Stimulated activated CD8-positive, alpha-beta memory T cell treated with anti-CD3 and anti-CD28 coated beads, Interleukin-7, amount 100 ng/mL, for 48 hours (primary cell): Measurements from ENCODE around the gene S100A12.

Experiments
- DNase-seq, 2 donors: peaks; one replicate each; pipeline ENCODE4 v3.0.0-alpha.2; 2020; ENCODE audit warnings: low read depth in 1 of 2; ENCODE audit errors: extremely low read depth in 1 of 2

S100A12 gene

DNA sequence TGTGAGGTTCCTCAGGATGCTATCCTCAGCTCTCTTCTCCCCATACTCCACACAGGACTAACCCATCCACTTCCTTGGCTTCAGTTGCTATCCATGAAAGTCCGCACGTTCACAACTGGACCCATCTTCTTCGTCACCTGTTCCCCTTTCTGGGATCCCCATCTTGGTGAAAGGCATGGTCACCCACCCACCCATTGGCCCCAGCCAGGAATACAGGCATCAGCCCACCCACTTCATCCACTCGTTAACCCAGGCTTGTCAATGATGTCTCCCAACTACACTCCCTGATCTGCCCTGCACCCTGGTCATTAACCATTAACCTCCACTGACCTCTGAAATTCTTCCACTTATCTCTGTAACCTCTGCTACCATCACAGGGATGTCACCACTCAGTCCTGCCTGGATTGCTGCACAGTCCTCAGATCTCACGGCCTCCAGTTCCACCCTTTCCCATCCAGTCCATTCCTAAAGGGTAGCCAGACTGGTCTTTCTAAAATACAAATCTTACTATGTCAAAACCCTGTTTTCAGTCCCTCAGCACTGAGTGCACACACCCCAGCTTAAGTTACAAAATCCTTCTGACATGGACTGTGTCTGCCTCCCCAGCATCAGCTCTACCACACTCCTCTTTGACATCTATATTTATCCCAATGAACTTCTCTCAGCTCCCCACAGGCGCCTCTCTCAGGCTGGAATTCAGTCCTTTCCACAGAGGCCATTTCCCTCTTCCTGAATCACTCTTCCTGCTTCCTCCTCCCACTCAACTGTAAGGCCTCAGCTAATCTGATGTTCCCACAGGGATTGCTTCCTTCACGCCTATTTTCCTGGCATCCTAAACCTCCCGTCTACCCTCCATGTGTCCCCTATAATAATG, 37.2 kb downstream of the S100A12 start:
- no peak for DNase-seq

DNA sequence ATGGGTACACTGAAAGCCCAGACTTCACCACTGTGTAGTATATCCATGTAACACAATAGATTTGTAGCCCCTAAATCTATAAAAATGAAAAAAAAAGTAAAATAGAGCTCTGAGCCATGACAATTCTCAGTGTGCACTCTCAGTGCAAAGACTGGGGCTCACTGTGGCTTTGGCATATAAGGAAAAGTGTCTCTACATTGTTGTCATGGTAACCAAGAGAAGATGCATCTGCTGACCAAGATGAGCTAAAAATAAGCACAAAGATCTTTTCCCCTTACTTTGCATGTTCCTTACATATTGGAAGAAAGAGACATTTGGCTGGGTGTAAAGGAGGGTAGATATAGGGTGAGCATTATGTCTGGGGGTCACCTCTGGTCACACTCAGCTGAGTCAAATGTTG, 38.8 kb downstream of the S100A12 start:
- DNase-seq, result no peak

DNA sequence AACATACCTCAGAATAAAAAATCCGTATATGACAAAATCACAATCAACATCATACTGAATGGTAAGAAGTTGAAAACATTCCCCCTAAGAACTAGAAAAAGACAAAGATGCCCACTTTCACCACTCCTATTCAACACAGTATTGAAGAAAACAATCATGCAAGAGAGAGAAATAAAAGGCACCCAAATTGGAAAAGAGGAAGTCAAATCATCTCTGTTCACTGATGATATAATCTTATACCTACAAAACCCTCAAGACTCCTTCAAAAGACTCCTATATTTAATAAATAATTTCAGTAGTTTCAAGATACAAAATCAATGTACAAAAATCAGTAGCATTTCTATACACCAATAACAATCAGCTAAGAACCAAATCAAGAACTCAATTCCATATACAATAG, 41.5 kb downstream of the S100A12 start:
- no peak for DNase-seq

DNA sequence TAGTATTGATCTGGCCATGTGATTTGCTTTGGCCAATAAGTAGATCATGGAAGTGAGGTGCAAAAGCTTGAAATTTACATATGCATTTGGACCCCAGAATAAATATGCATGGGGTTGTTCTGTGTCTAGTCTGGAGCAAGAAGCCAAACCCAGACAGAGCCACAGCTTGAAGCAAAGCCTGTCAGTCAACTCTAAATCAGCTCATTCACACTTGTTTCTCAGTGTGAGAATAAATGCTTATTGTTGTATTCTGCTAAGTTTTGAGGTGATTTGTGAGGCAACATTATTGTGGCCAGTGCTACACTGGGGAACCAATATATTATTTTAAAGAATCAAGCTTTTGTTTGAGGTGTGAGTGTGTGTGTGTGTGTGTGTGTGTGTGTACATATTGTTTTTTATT, 50.5 kb downstream of the S100A12 start:
- no peak for DNase-seq
